Measurements from ENCODE around the gene ULK1.

The ULK1 gene

DNA sequence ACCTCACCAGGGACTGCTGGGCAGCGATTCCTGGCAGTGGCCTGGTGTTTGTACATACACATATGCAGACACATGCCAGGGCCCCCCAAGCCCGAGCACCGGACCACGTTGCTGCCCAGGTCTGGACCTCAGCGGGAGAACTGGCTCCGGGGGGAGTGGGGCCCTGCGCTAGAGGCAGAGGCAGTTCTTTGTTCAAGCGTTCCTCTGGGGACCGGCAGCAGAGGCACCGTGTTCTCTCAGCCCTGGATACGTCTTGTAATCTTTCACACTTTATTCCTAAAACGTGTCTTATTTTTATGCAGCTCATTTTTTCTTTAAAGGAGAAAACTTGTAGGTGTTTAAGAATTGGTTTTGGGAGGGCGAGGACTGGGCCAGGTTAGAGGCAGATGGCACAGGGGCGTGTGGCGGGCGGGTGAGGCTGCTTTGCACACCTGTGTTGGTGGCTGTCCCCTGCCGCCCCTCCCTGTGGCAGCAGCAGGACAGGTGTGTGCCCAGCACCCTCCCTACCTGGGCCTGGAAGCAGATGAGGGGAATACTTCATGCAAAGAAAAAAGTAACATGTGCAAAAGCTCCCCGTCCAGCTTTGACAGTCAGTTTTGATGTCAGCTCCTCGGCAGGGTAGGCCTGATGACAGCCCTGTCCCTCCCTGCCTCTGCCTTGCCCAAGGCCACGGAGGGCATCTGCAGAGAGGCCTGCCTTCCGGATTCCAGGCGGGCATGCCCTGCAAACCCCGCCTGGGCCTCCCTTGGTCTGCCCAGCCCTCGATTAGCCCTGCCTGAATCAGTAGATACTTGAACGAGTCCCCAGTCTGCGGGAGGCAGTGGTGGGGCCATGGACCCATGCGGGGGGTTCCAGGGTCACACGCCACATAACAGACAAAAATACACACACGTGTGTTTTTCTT is 27.7 kb downstream of the ULK1 start:
- no peak for DNase-seq

DNA sequence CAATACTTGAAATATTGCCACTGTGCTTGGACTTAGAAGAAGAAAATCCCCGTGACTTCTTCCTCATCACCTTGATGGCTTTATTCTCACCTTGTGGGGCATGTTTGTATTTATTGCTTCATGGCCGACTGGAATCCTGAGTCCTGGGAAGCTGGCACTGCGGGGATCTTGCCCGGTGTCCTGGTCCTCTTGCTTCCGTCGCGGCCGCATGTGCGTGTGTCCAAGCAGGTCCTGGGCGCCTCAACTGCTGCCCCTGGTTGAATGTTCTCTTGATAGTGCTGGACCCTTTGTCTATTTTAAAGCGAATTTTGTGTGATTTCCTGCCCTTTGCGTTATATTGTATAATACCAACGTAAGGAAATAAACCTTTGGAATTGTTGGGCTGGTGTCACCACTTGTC is 28.4 kb downstream of the ULK1 start:
- DNase-seq: no peak

DNA sequence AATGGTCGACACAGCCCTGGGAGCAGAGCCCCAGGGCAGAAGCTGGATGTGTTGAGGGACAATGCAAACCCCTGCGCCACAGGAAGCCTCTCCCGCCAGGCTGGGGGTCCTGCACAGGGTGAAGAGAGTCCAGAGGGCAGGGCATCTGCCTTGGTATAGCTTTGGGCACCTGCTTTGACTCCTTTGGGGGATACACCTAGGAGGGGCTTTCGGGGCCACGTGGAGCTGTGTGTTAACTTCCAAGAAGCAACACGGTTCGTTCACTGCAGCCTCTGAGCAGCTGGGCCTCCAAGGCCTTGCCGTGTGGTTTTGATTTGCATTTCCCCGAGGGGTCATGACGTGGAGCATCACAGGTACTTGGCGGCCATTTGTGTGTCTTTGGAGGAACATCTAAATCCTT is 28.8 kb downstream of the ULK1 start:
- no peak for DNase-seq

DNA sequence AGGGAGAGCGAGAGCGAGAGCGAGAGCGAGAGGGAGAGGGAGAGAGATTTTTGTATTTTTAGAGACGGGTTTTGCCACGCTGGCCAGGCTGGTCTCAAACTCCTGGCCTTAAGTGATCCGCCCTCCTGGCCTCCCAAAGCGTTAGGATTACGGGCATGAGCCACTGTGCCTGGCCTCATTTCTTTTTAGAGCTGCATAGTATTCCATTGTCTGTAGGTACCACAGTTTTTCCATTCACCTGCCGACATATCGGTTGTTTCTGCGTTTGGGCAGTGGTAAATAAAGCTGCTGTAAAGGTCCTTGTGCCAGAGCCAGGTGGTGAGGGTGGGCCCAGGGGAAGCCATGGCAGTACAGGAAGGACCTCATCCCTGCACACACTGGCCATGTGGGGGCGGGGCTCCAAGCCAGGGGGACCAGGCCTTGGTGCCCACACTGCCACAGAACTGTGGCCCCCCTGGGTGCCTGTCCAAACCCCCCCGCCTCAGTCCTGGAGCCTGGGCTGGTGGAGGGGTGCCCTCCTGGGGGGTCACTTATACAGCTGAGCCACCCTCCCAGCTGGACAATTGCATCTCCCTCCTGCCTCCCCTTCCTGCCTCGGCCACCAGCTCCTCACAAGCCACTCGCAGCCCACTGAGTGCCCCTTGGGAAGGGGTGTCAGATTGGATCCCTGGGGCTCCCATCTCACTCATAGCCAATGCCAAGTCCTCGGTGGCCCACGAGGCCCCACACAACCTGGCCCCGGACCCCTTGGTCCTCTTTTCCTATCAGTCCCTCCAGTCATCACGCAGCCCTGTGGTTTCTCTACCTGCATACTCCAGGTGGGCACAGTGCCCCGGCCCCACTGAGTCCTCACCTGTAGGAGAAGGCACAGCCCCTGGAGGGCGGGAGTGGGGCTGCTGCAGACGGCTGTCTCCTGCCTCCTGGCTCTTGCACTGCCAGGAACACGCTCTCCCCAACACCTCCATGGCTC is 33.0 kb downstream of the ULK1 start:
- DNase-seq: no peak

- DNase-seq: peak; percentile 54
These were observed 33.8 kb downstream of the ULK1 start for GRCh38 chr12:131928080-131928710.

GRCh38 chr12:131928711-131929580 is 34.5 kb downstream of the ULK1 start, which contains the start of gene PUS1:
PUS1 (plus strand) TSS chr12:131929276; CDS start chr12:131929723, 447 bp downstream.
- DNase-seq: peak; percentile 96

GRCh38 chr12:131929581-131930456 is 35.4 kb downstream of the ULK1 start:
- DNase-seq: peak; percentile 50

- DNase-seq: no peak
These were observed 36.1 kb downstream of the ULK1 start for GRCh38 chr12:131930510-131930909.

DNA sequence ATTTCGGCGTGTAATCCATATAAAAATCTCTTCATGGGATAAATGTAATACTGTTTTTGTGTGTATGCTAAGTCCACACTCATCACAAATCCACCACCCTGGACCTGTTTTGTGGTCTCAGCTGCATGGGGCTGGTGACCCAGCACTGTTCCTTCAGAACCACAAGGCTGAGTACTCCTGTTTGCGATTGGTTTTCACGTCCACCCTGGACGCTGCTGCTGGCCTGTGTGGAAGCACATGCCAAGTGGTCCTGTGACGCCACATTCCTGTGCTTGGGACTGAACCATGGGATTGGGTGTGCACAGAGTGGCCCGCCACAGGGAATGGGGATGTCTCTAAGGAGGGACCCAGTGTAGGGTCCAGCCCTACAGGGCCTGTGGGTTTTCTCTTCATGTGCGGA is 39.0 kb downstream of the ULK1 start:
- DNase-seq: no peak

GRCh38 chr12:131934535-131934934 is 40.1 kb downstream of the ULK1 start:
- DNase-seq: no peak

GRCh38 chr12:131938082-131938481 is 43.7 kb downstream of the ULK1 start:
- DNase-seq: no peak

- DNase-seq: no peak
These were observed 44.6 kb downstream of the ULK1 start for GRCh38 chr12:131939007-131939406.

DNA sequence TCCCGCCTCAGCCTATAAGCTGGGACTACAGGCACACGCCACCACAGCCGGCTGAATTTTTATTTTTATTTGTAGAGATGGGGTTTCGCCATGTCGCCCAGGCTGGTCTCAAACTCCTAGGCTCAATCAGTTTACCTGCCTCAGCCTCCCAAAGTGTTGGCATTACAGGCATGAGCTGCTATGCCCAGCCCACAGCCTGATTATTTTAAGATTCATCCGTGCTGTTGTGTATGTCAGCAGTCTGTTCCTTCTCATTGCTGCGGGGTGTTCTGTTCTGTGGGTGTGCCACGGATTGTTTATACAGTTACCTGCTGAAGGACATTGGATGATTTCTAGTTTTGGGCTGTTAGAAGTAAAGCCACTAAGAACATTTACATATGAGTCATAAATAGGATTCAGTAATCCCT is 45.7 kb downstream of the ULK1 start:
- DNase-seq: no peak

DNA sequence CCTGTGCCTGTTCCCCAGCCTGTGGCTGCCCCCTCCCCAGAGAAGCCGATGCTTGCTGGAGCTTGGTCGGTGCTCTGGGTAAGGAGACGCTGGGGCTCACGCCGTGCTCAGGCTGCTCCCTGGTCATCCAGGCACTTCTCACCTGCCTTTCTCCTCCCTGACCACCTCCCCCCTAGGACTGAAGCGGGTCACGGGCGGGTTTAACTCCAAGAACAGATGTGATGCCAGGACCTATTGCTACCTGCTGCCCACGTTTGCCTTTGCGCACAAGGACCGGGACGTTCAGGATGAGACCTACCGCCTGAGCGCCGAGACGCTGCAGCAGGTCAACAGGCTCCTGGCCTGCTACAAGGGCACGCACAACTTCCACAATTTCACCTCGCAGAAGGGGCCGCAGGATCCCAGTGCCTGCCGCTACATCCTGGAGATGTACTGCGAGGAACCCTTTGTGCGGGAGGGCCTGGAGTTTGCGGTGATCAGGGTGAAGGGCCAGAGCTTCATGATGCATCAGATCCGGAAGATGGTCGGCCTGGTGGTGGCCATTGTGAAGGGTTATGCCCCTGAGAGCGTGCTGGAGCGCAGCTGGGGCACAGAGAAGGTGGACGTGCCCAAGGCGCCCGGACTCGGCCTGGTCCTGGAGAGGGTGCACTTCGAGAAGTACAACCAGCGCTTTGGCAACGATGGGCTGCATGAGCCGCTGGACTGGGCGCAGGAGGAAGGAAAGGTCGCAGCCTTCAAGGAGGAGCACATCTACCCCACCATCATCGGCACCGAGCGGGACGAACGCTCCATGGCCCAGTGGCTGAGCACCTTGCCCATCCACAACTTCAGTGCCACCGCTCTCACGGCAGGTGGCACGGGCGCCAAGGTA is 46.9 kb downstream of the ULK1 start:
- DNase-seq: no peak

DNA sequence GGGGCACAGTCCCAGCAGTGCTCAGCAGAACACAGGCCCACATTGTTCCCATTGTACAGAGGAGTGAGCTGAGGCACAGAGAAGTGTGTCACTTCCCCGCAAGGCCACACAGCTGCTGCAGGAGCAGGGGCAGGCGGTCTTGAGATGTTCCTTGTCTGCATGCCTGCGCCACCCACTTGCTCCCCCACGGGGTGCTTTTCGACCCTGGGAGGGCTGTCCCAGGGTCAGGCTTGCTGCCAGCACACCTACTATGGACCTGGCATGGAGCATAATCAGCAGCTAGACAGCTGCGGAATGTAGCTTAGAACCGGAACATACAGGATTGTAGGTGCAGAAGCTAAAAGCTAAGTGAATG is 47.5 kb downstream of the ULK1 start:
- DNase-seq: no peak

DNA sequence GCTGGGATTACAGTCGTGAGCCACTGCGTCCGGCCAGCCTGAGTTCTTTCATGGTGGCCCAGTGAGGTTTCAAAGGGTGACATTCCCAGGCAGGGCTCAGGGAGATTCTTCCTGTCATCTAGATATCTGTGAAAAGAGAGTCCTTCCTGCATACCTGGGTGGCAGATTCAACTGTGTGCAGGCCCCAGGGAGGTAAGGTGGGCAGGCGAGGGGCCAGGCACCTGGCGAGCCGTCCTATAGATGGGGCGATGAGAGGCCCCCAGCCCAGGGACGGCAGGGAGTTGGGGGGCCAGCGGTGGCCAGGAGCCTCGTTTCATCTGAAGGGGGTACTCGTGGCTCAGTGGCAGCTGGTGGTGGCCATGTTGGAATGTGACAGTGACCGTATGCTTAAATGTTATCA is 48.2 kb downstream of the ULK1 start:
- no peak for DNase-seq

GRCh38 chr12:131943389-131943788 is 49.0 kb downstream of the ULK1 start:
- DNase-seq: no peak

GRCh38 chr12:131943876-131944275 is 49.5 kb downstream of the ULK1 start:
- DNase-seq: no peak

DNA sequence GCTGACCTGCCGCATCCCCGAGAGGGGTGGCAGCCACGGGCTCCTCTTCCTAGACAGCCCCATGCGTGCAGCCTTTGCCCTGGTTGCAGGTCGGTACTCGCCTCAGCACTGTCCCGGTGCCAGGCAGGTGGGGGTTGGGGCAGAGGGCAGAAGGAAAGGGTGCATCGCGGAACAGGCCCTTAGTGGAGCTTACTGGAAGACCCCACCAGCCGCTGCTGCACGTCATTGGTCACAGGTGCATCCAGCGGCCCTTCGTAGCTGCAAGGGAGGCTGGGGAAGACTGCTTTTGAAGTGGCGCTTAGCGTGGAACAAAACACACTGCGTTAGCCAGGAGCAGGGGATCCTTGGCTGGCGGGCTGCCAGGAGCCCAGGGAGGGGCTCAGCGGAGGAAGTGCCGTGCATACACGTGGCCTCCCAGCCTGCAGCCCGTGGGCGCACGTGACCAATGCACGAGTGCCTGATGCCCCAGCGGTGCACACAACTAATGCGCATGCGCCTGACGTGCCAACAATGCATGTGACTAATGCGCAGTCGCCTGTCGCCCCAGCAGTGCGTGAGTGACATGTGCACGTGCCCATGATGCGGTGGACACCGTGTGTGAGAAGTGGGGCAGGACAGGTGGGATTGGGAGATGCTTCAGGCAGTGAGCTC is 50.3 kb downstream of the ULK1 start:
- no peak for DNase-seq

- DNase-seq: no peak
These were observed 52.3 kb downstream of the ULK1 start for GRCh38 chr12:131946757-131947156.
